Measurements from ENCODE around the gene WNK2. TPM values are rescaled to one million over a fixed set of nuclear protein-coding genes. Genes with fewer than 3 reads are reported as not detected.

WNK2 gene
- total and polyA plus RNA-seq, 2 donors (not counting 3 experiments of a cell fraction or from before 2014, with no cell fraction given) = not detected

- DNase-seq (ENCODE audit: low read depth, low spot score) = no peak
- intact Hi-C loops (cut with micrococcal nuclease) = no loop called here
Measured at GRCh38 chr9:93205045-93205768, 21.3 kb downstream of the WNK2 start.

GRCh38 chr9:93205896-93206575, 22.1 kb downstream of the WNK2 start:
- Histone ChIP-seq H3K4me2 (ENCODE audit: insufficient read depth, low read length) (no peak overlapping the region), H3K36me3 (ENCODE audit: control insufficient read depth in 2 of 2, extremely low read depth in 1 of 2, insufficient read depth in 2 of 2, low read length in 2 of 2) (no peaks in the 10 kb centered on the region), H3K27me3 (ENCODE audit: control insufficient read depth in 2 of 2, insufficient read depth in 2 of 2, low read length in 2 of 2) (no peaks in the 10 kb centered on the region), H3K9ac (replicated peaks; ENCODE audit: extremely low read depth, insufficient read depth, low read length) (no peak overlapping the region), H4K20me1 (replicated peaks; ENCODE audit: control insufficient read depth, extremely low read depth, insufficient read depth, low read length) (no peaks in the 10 kb centered on the region), H3K27ac (ENCODE audit: insufficient read depth, low read depth, low read length) (no peak overlapping the region), H3K9me1 (replicated peaks; ENCODE audit: control insufficient read depth, extremely low read depth, insufficient read depth, low read length) (no peaks in the 10 kb centered on the region), H3K79me2 (ENCODE audit: control insufficient read depth, insufficient read depth, low read length) (no peaks in the 10 kb centered on the region), H3K4me3 (replicated peaks in 1 of 3; ENCODE audit: insufficient read depth in 1 of 3, low read depth in 1 of 3, low read length in 3 of 3) (no peak overlapping the region), H3K4me1 (ENCODE audit: control insufficient read depth, extremely low read depth, insufficient read depth, low read length) (no peaks in the 10 kb centered on the region), H3K9me3 (replicated peaks; ENCODE audit: control insufficient read depth, insufficient read depth, low read length) (no peaks in the 10 kb centered on the region), H2AFZ (ENCODE audit: low read depth, low read length) (no peak overlapping the region)
- BruUV-seq (replicated peaks) = no TSS peak
- no peak for DNase-seq (ENCODE audit: low read depth, low spot score)
- FAIRE-seq = no peak
- intact Hi-C loops (cut with micrococcal nuclease) = no loop called here
- dilution Hi-C loops (cut with MboI; ENCODE audit: extremely low pct_ligation_motif_present, low sequenced_read_pairs) = no loop called here
- TF ChIP-seq EZH2 (IDR thresholded peaks at IDR 0.05; ENCODE audit: borderline replicate concordance, low read depth, low read length, severe bottlenecking) = no peak
- ChIA-PET POLR2A (no interaction called here), CTCF (no interaction called here)

More at GRCh38 chr9:93205045-93205768, 21.3 kb downstream of the WNK2 start:
- TF ChIP-seq MYC (IDR thresholded peaks at IDR 0.05; ENCODE audit: low read depth, low read length) = no peak
- Histone ChIP-seq H3K27ac (ENCODE audit: insufficient read depth, low read depth, low read length) (no peak overlapping the region), H3K4me1 (ENCODE audit: control insufficient read depth, extremely low read depth, insufficient read depth, low read length) (no peaks in the 10 kb centered on the region), H3K36me3 (ENCODE audit: control insufficient read depth in 2 of 2, extremely low read depth in 1 of 2, insufficient read depth in 2 of 2, low read length in 2 of 2) (no peaks in the 10 kb centered on the region), H3K27me3 (ENCODE audit: control insufficient read depth in 2 of 2, insufficient read depth in 2 of 2, low read length in 2 of 2) (no peaks in the 10 kb centered on the region), H3K79me2 (ENCODE audit: control insufficient read depth, insufficient read depth, low read length) (no peaks in the 10 kb centered on the region), H3K4me3 (replicated peaks in 1 of 3; ENCODE audit: insufficient read depth in 1 of 3, low read depth in 1 of 3, low read length in 3 of 3) (no peak overlapping the region), H3K9me3 (replicated peaks; ENCODE audit: control insufficient read depth, insufficient read depth, low read length) (no peaks in the 10 kb centered on the region), H3K9ac (replicated peaks; ENCODE audit: extremely low read depth, insufficient read depth, low read length) (no peak overlapping the region), H3K4me2 (ENCODE audit: insufficient read depth, low read length) (no peak overlapping the region), H2AFZ (ENCODE audit: low read depth, low read length) (no peak overlapping the region), H3K9me1 (replicated peaks; ENCODE audit: control insufficient read depth, extremely low read depth, insufficient read depth, low read length) (no peaks in the 10 kb centered on the region), H4K20me1 (replicated peaks; ENCODE audit: control insufficient read depth, extremely low read depth, insufficient read depth, low read length) (no peaks in the 10 kb centered on the region)
- POLR2A ChIA-PET = no interaction called here
- dilution Hi-C loops (cut with MboI; ENCODE audit: extremely low pct_ligation_motif_present, low sequenced_read_pairs) = no loop called here
- no peak for FAIRE-seq
- CTCF ChIA-PET = no interaction called here
- BruUV-seq (replicated peaks) = no TSS peak

Measured in endothelial cell of umbilical vein (primary cell).